ENCODE data around the gene KDR. TPM values are rescaled to one million over a fixed set of nuclear protein-coding genes. Genes with fewer than 3 reads are reported as not detected.

Gene KDR
- total and polyA plus RNA-seq, 5 donors from 2014 or later: not detected

GRCh38 chr4:55103224-55103623 lies 22.2 kb downstream of the KDR start:
- no peak overlapping the region for H3K27ac Mint-ChIP-seq
- H3K4me3 Mint-ChIP-seq: no peak overlapping the region
- ATAC-seq (ENCODE audit: low read depth in 2 of 2) (no peak), DNase-seq (no peak)
- no peaks in the 10 kb centered on the region for H3K4me1 ChIP-seq (ENCODE audit: control insufficient read depth, insufficient read depth, low read length, poor library complexity, severe bottlenecking)
- peaks cover 0 to 2% (median 0%) of the 10 kb centered on the region in 7 donors for H3K9me3 Mint-ChIP-seq
- no peaks in the 10 kb centered on the region for H3K4me1 Mint-ChIP-seq
- no peaks in the 10 kb centered on the region for H3K36me3 Mint-ChIP-seq
- H3K4me3 ChIP-seq (ENCODE audit: low read depth, low read length): no peak overlapping the region
- H3K36me3 ChIP-seq (ENCODE audit: control insufficient read depth, insufficient read depth, low read length): no peaks in the 10 kb centered on the region
- peaks cover 4% of the 10 kb centered on the region for H3K27me3 Mint-ChIP-seq
- H3K27me3 ChIP-seq (ENCODE audit: control insufficient read depth, insufficient read depth, low read length): no peaks in the 10 kb centered on the region
- H3K9me3 ChIP-seq (ENCODE audit: control insufficient read depth in 2 of 2, low read length in 2 of 2): no peaks in the 10 kb centered on the region
- no peak overlapping the region for H3K27ac ChIP-seq (ENCODE audit: insufficient read depth, low read length, poor library complexity, severe bottlenecking)

- Histone ChIP-seq H3K9me3 (ENCODE audit: control insufficient read depth in 2 of 2, low read length in 2 of 2) (no peaks in the 10 kb centered on the region), H3K27me3 (ENCODE audit: control insufficient read depth, insufficient read depth, low read length) (no peaks in the 10 kb centered on the region), H3K4me3 (ENCODE audit: low read depth, low read length) (no peak overlapping the region), H3K36me3 (ENCODE audit: control insufficient read depth, insufficient read depth, low read length) (no peaks in the 10 kb centered on the region), H3K4me1 (ENCODE audit: control insufficient read depth, insufficient read depth, low read length, poor library complexity, severe bottlenecking) (no peaks in the 10 kb centered on the region), H3K27ac (ENCODE audit: insufficient read depth, low read length, poor library complexity, severe bottlenecking) (no peak overlapping the region)
- no peak overlapping the region for H3K4me3 Mint-ChIP-seq
- no peak for ATAC-seq (ENCODE audit: low read depth in 2 of 2)
- H3K27ac Mint-ChIP-seq: no peak overlapping the region
- H3K27me3 Mint-ChIP-seq: peaks cover 4% of the 10 kb centered on the region
- no peaks in the 10 kb centered on the region for H3K9me3 Mint-ChIP-seq
- DNase-seq: no peak
- no peaks in the 10 kb centered on the region for H3K36me3 Mint-ChIP-seq
- H3K4me1 Mint-ChIP-seq: no peaks in the 10 kb centered on the region
These were observed 25.6 kb downstream of the KDR start for GRCh38 chr4:55099816-55100215.

DNA sequence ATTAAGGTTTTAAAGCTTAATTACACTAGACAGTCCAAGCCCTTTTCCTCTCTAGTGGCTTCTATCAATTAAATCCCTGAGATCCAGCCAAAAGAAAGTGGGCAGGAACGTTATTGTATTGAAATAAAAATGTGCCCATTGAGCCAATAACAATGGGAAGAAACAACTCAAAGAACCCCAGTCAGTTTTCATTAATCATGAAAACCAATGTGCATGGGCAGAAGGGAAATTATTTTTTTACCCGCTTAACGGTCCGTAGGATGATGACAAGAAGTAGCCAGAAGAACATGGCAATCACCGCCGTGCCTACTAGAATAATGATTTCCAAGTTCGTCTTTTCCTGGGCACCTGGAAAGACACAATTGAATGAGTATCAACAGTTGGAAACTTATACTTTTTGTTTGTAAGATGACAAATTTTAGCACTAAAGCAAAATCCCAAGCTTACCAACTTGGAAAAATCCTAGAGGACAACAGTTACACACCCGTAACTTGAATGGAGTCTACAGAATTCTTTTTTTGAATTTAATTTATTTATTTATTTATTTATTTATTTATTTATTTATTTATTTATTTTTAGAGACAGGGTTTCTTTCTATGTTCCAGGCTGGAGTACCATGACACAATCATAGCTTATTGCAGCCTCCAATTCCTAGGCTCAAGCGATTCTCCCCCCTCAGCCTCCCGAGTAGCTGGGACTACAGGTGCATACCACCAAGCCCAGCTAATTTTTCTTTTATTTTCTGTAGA lies 26.8 kb downstream of the KDR start:
- DNase-seq: no peak
- no peak overlapping the region for H3K27ac ChIP-seq (ENCODE audit: insufficient read depth, low read length, poor library complexity, severe bottlenecking)
- H3K36me3 ChIP-seq (ENCODE audit: control insufficient read depth, insufficient read depth, low read length): no peaks in the 10 kb centered on the region
- no peak overlapping the region for H3K27ac Mint-ChIP-seq
- no peak overlapping the region for H3K4me3 ChIP-seq (ENCODE audit: low read depth, low read length)
- no peaks in the 10 kb centered on the region for H3K9me3 ChIP-seq (ENCODE audit: control insufficient read depth in 2 of 2, low read length in 2 of 2)
- no peak for ATAC-seq (ENCODE audit: low read depth in 2 of 2)
- H3K9me3 Mint-ChIP-seq: no peaks in the 10 kb centered on the region
- no peaks in the 10 kb centered on the region for H3K4me1 Mint-ChIP-seq
- no peaks in the 10 kb centered on the region for H3K4me1 ChIP-seq (ENCODE audit: control insufficient read depth, insufficient read depth, low read length, poor library complexity, severe bottlenecking)
- H3K4me3 Mint-ChIP-seq: no peak overlapping the region
- H3K36me3 Mint-ChIP-seq: no peaks in the 10 kb centered on the region
- H3K27me3 Mint-ChIP-seq: peaks cover 4% of the 10 kb centered on the region
- H3K27me3 ChIP-seq (ENCODE audit: control insufficient read depth, insufficient read depth, low read length): no peaks in the 10 kb centered on the region

DNA sequence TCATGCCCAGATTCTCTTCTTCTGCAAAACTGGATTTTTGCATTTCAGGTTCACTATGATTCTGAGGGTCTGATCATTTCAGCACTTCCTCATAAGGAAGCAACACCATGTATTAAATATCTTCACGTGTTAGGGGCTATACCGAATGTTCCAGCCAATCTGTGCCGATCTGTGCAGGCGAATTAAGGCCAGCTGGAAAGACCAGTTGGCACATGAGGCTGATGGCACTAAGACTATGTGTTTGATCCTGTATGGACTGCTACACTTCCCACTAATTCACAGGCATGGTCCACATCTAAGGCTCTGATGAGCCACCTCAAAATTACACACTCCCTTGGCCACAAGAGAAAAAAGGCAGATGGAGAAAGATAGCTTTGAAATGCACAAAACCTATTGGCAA lies 28.8 kb downstream of the KDR start:
- Mint-ChIP-seq H3K36me3 (no peaks in the 10 kb centered on the region), H3K27ac (no peak overlapping the region), H3K9me3 (peaks cover 0 to 3% (median 0%) of the 10 kb centered on the region in 7 donors), H3K4me3 (no peak overlapping the region), H3K27me3 (no peaks in the 10 kb centered on the region), H3K4me1 (no peaks in the 10 kb centered on the region)
- Histone ChIP-seq H3K27ac (ENCODE audit: insufficient read depth, low read length, poor library complexity, severe bottlenecking) (no peak overlapping the region), H3K36me3 (ENCODE audit: control insufficient read depth, insufficient read depth, low read length) (no peaks in the 10 kb centered on the region), H3K27me3 (ENCODE audit: control insufficient read depth, insufficient read depth, low read length) (no peaks in the 10 kb centered on the region), H3K9me3 (ENCODE audit: control insufficient read depth in 2 of 2, low read length in 2 of 2) (no peaks in the 10 kb centered on the region), H3K4me3 (ENCODE audit: low read depth, low read length) (no peak overlapping the region), H3K4me1 (ENCODE audit: control insufficient read depth, insufficient read depth, low read length, poor library complexity, severe bottlenecking) (no peaks in the 10 kb centered on the region)
- DNase-seq (no peak), ATAC-seq (ENCODE audit: low read depth in 2 of 2) (no peak)

DNA sequence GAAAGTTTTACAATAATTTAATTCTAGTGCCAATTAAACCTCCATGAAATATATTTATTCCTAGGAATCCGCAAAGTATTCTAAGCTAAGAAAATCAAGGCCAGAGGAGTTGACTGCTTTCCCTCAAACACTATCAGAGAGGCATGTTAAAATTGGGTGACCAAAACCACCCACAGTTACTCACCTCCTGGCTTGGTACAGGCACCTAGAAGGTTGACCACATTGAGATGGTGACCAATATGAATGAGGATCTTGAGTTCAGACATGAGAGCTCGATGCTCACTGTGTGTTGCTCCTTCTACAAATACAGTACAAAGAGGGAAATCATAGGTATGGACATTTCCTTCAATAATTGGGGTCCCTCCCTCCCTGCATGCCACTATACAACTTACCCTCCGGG lies 29.4 kb downstream of the KDR start:
- ATAC-seq (ENCODE audit: low read depth in 2 of 2) (no peak), DNase-seq (no peak)
- H3K27ac ChIP-seq (ENCODE audit: insufficient read depth, low read length, poor library complexity, severe bottlenecking): no peak overlapping the region
- H3K36me3 Mint-ChIP-seq: no peaks in the 10 kb centered on the region
- no peaks in the 10 kb centered on the region for H3K9me3 ChIP-seq (ENCODE audit: control insufficient read depth in 2 of 2, low read length in 2 of 2)
- H3K27me3 ChIP-seq (ENCODE audit: control insufficient read depth, insufficient read depth, low read length): no peaks in the 10 kb centered on the region
- no peak overlapping the region for H3K4me3 Mint-ChIP-seq
- H3K9me3 Mint-ChIP-seq: peaks cover 0 to 3% (median 0%) of the 10 kb centered on the region in 7 donors
- no peak overlapping the region for H3K27ac Mint-ChIP-seq
- no peaks in the 10 kb centered on the region for H3K4me1 ChIP-seq (ENCODE audit: control insufficient read depth, insufficient read depth, low read length, poor library complexity, severe bottlenecking)
- no peak overlapping the region for H3K4me3 ChIP-seq (ENCODE audit: low read depth, low read length)
- no peaks in the 10 kb centered on the region for H3K36me3 ChIP-seq (ENCODE audit: control insufficient read depth, insufficient read depth, low read length)
- H3K4me1 Mint-ChIP-seq: no peaks in the 10 kb centered on the region
- H3K27me3 Mint-ChIP-seq: no peaks in the 10 kb centered on the region

DNA sequence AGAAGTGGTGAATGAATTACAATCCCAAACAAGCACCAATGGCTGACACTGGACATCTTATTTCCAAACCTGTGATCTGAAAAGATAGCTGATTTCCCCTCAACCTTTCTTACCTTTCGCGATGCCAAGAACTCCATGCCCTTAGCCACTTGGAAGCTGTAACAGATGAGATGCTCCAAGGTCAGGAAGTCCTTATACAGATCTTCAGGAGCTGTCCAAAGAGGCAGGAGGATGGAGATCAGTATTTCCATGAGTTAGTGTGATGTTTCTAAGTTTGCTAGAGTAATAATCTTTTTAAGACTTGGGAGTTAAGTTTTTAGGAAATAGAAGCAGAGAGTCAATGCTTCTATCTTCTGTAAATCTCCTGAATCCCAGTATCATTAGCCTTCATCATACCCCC lies 32.9 kb downstream of the KDR start:
- no peak overlapping the region for H3K27ac Mint-ChIP-seq
- H3K27me3 Mint-ChIP-seq: no peaks in the 10 kb centered on the region
- no peak overlapping the region for H3K4me3 ChIP-seq (ENCODE audit: low read depth, low read length)
- no peaks in the 10 kb centered on the region for H3K4me1 Mint-ChIP-seq
- no peaks in the 10 kb centered on the region for H3K36me3 ChIP-seq (ENCODE audit: control insufficient read depth, insufficient read depth, low read length)
- H3K4me3 Mint-ChIP-seq: no peak overlapping the region
- H3K36me3 Mint-ChIP-seq: no peaks in the 10 kb centered on the region
- no peaks in the 10 kb centered on the region for H3K9me3 ChIP-seq (ENCODE audit: control insufficient read depth in 2 of 2, low read length in 2 of 2)
- no peak overlapping the region for H3K27ac ChIP-seq (ENCODE audit: insufficient read depth, low read length, poor library complexity, severe bottlenecking)
- H3K27me3 ChIP-seq (ENCODE audit: control insufficient read depth, insufficient read depth, low read length): no peaks in the 10 kb centered on the region
- DNase-seq: no peak
- H3K4me1 ChIP-seq (ENCODE audit: control insufficient read depth, insufficient read depth, low read length, poor library complexity, severe bottlenecking): no peaks in the 10 kb centered on the region
- no peak for ATAC-seq (ENCODE audit: low read depth in 2 of 2)
- H3K9me3 Mint-ChIP-seq: peaks cover 0 to 3% (median 0%) of the 10 kb centered on the region in 7 donors

- ATAC-seq (ENCODE audit: low read depth in 2 of 2) (no peak), DNase-seq (no peak)
- H3K4me3 Mint-ChIP-seq: no peak overlapping the region
- no peaks in the 10 kb centered on the region for H3K4me1 Mint-ChIP-seq
- H3K36me3 Mint-ChIP-seq: no peaks in the 10 kb centered on the region
- no peaks in the 10 kb centered on the region for H3K27me3 Mint-ChIP-seq
- Histone ChIP-seq H3K9me3 (ENCODE audit: control insufficient read depth in 2 of 2, low read length in 2 of 2) (no peaks in the 10 kb centered on the region), H3K4me3 (ENCODE audit: low read depth, low read length) (no peak overlapping the region), H3K4me1 (ENCODE audit: control insufficient read depth, insufficient read depth, low read length, poor library complexity, severe bottlenecking) (no peaks in the 10 kb centered on the region), H3K27ac (ENCODE audit: insufficient read depth, low read length, poor library complexity, severe bottlenecking) (no peak overlapping the region), H3K27me3 (ENCODE audit: control insufficient read depth, insufficient read depth, low read length) (no peaks in the 10 kb centered on the region), H3K36me3 (ENCODE audit: control insufficient read depth, insufficient read depth, low read length) (no peaks in the 10 kb centered on the region)
- H3K27ac Mint-ChIP-seq: no peak overlapping the region
- H3K9me3 Mint-ChIP-seq: peaks cover 0 to 3% (median 0%) of the 10 kb centered on the region in 7 donors
These were observed 35.5 kb downstream of the KDR start for GRCh38 chr4:55089916-55090315.

DNA sequence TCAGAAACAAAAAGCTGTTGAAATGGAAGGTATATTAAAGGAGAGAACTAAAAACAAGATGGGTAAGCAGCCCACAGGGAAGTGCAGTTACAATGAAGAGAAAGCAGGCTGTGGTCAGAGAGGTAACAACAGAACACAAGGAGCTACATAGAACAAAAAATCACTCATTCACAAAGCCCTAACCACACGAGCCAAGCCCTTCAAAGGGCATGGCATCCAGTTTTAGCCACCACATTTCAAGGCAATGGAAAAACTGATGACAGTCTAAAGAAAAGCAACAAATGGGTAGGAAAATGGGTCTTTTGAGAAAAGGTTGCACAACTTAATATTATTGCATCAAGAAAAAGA lies 37.5 kb downstream of the KDR start:
- H3K9me3 Mint-ChIP-seq: peaks cover 0 to 3% (median 0%) of the 10 kb centered on the region in 7 donors
- Histone ChIP-seq H3K27ac (ENCODE audit: insufficient read depth, low read length, poor library complexity, severe bottlenecking) (no peak overlapping the region), H3K4me3 (ENCODE audit: low read depth, low read length) (no peak overlapping the region), H3K9me3 (ENCODE audit: control insufficient read depth in 2 of 2, low read length in 2 of 2) (no peaks in the 10 kb centered on the region), H3K36me3 (ENCODE audit: control insufficient read depth, insufficient read depth, low read length) (no peaks in the 10 kb centered on the region), H3K4me1 (ENCODE audit: control insufficient read depth, insufficient read depth, low read length, poor library complexity, severe bottlenecking) (no peaks in the 10 kb centered on the region), H3K27me3 (ENCODE audit: control insufficient read depth, insufficient read depth, low read length) (no peaks in the 10 kb centered on the region)
- no peaks in the 10 kb centered on the region for H3K27me3 Mint-ChIP-seq
- no peak for DNase-seq
- no peaks in the 10 kb centered on the region for H3K36me3 Mint-ChIP-seq
- no peak overlapping the region for H3K4me3 Mint-ChIP-seq
- no peak overlapping the region for H3K27ac Mint-ChIP-seq
- ATAC-seq (ENCODE audit: low read depth in 2 of 2): no peak
- H3K4me1 Mint-ChIP-seq: no peaks in the 10 kb centered on the region
